ENCODE measurements around the gene ENPEP. TPM values are rescaled to one million over a fixed set of nuclear protein-coding genes. Genes with fewer than 3 reads are reported as not detected.

Gene ENPEP
- total RNA-seq, 1 donor from 2014 or later, result 8.2 TPM

DNA sequence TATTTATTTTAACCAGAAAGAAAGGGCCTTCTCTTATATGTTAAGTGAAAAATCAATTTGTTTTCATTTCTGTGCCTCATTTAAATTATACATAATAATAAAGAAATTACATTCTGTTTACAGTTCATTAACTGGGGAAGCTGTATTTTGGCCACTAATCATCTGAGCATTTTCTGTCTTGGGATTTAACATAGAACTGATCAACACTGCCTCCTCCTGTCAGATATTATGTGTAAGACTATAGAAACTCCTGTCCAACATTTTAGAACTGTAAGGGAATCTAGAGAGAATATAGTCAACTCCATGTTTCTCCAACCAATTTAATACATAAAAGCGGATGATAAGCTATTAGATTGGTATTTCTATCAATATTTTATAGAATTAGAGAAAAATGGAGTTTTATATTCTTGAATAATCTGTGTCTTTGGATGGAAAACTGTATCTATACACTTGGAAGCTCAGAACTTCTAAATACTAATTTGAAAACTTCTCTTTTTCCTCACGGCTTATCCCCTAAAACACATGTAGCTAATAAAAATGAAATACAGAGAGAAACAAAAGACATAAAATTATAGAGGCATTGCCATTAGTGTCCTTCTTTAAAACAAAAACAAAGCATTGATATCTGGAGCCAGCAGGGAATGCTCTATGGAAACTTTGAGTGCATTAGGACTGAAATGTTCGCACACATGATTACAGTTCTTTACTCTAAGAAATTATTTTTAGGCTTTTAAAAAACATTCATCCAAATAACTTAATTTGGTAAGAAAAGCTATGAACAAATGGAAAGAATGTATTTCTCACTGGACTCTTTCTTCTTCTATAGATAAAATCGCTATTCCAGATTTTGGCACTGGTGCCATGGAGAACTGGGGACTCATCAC, 33.1 kb downstream of the ENPEP start:
- H3K9me3 ChIP-seq, result no peaks in the 10 kb centered on the region
- H3K27ac ChIP-seq, result no peak overlapping the region
- H3K4me3 ChIP-seq, result no peak overlapping the region
- no peaks in the 10 kb centered on the region for H3K36me3 ChIP-seq
- H3K4me1 ChIP-seq, result no peaks in the 10 kb centered on the region
- intact Hi-C loops (cut with DNase I), result no loop called here
- no peaks in the 10 kb centered on the region for H3K27me3 ChIP-seq (ENCODE audit: low read depth)
- TF ChIP-seq, protein P1, sequence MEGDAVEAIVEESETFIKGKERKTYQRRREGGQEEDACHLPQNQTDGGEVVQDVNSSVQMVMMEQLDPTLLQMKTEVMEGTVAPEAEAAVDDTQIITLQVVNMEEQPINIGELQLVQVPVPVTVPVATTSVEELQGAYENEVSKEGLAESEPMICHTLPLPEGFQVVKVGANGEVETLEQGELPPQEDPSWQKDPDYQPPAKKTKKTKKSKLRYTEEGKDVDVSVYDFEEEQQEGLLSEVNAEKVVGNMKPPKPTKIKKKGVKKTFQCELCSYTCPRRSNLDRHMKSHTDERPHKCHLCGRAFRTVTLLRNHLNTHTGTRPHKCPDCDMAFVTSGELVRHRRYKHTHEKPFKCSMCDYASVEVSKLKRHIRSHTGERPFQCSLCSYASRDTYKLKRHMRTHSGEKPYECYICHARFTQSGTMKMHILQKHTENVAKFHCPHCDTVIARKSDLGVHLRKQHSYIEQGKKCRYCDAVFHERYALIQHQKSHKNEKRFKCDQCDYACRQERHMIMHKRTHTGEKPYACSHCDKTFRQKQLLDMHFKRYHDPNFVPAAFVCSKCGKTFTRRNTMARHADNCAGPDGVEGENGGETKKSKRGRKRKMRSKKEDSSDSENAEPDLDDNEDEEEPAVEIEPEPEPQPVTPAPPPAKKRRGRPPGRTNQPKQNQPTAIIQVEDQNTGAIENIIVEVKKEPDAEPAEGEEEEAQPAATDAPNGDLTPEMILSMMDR (IDR thresholded peaks at IDR 0.05), result no peak
- no peak for DNase-seq
- no peak for ATAC-seq

DNA sequence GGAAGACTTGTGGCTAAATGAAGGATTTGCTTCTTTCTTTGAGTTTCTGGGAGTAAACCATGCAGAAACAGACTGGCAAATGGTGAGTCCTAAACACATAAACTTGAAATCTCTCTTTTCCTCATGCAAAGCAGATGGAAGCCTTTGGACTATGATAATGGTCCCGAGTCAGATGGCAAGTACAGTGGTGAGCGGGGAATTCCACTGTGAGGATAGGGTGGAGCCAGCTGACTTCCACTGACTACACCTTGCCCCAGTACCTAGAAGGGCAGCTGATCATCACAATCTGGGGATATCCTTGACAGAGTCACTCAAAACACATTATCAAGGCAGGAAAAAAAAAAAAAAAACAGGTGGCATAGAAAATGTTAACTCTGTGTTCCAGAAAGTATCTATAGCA, 34.3 kb downstream of the ENPEP start:
- Histone ChIP-seq H3K4me1 (no peaks in the 10 kb centered on the region), H3K36me3 (no peaks in the 10 kb centered on the region), H3K27ac (no peak overlapping the region), H3K27me3 (ENCODE audit: low read depth) (no peaks in the 10 kb centered on the region), H3K4me3 (no peak overlapping the region), H3K9me3 (no peaks in the 10 kb centered on the region)
- DNase-seq (no peak), ATAC-seq (no peak)
- intact Hi-C loops (cut with DNase I), result no loop called here
- TF ChIP-seq, protein P1 (IDR thresholded peaks at IDR 0.05), result no peak

DNA sequence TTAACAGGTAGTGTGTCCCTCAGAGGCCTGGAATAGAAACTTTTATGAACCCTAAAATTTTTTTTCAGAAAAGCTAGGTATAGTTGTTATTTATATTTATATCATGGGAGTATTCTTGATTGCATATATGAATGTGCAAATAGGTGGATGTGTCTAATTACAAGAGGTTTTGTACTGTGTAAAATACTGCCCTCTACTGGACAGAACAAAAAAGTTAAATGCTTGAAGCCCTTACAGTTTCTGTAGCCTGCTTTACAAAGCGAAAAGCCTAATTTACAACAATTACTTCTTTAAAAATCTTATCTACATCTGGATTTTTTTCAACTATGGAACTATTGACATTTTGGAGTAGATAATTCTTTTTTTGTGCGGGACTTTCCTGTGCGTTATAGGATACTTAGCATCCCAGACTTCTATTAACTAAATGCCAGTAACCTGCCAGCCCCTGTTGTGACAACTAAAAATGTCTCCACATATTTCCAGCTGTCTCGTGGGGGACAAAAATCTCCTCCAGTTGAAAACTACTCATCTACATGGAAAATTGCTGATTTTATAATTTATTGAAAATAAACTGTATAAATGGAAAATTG, 35.1 kb downstream of the ENPEP start:
- H3K36me3 ChIP-seq, result no peaks in the 10 kb centered on the region
- intact Hi-C loops (cut with DNase I), result no loop called here
- TF ChIP-seq, protein P1 (IDR thresholded peaks at IDR 0.05), result peak; percentile 76
- H3K27me3 ChIP-seq (ENCODE audit: low read depth), result no peaks in the 10 kb centered on the region
- ATAC-seq, result peak in 1 of 2 donors; percentile 63
- no peak for DNase-seq
- H3K4me1 ChIP-seq, result peaks cover 8% of the 10 kb centered on the region
- H3K27ac ChIP-seq, result no peak overlapping the region
- H3K9me3 ChIP-seq, result no peaks in the 10 kb centered on the region
- no peak overlapping the region for H3K4me3 ChIP-seq

DNA sequence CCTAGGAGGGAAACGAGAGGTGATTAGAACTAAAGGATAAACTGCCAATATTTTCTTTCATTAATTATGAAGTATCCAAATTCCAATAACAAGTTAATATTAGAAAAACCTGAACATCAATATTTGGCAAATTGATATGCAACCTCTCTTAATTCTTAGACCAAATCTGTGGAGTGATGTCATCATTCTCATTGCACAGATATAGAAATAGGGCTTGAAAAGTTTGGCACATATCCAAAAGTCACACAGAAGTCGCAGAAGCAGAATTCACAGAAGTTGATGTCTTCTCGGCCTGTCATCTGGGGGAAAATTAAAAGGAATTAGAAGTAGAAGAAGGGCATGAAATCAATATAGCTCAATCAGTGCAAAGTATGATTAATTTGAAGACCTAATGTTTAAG, 36.9 kb downstream of the ENPEP start:
- TF ChIP-seq, protein P1 (IDR thresholded peaks at IDR 0.05), result no peak

DNA sequence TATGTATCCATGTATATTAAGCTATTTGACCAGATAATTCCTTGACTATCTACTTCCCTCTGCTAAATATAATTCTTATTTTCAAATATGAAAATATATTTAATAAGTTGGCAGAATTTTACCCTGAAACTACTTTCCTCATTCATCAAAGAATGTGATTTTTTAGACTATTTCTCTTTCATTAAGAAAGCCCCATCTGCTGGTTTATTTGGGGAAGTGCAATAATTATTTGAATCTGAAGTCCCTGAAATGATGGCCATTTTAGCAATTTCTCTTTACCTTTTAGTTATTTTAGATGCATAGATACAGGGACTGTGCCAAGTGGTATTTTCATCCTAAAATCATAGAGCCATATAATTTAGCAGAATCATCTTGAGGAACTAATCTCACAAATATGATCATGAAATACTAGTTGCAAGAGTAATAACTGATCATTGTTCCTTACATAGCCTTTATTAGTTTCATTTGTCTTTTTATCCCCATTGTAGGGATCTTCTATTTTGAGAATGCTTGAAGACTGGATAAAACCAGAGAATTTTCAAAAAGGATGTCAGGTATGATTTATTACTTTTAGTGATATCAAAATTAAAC, 39.0 kb downstream of the ENPEP start:
- no peaks in the 10 kb centered on the region for H3K27me3 ChIP-seq (ENCODE audit: low read depth)
- H3K27ac ChIP-seq, result no peak overlapping the region
- no peak overlapping the region for H3K4me3 ChIP-seq
- TF ChIP-seq, protein P1 (IDR thresholded peaks at IDR 0.05), result peak; percentile 69
- no peaks in the 10 kb centered on the region for H3K36me3 ChIP-seq
- DNase-seq (no peak), ATAC-seq (peak in 1 of 2 donors; percentile 48)
- H3K9me3 ChIP-seq, result no peaks in the 10 kb centered on the region
- intact Hi-C loops (cut with DNase I), result loop anchor here (5.0 kb wide), 1 partner anchor 518 kb away; no protein-coding TSS in a partner anchor
- H3K4me1 ChIP-seq, result peaks cover 10% of the 10 kb centered on the region

More for the DNA sequence above, 36.9 kb downstream of the ENPEP start:
- ATAC-seq (no peak), DNase-seq (no peak)
- H3K4me3 ChIP-seq, result no peak overlapping the region
- H3K36me3 ChIP-seq, result no peaks in the 10 kb centered on the region
- H3K4me1 ChIP-seq, result peaks cover 10% of the 10 kb centered on the region
- H3K27ac ChIP-seq, result no peak overlapping the region
- no peaks in the 10 kb centered on the region for H3K9me3 ChIP-seq
- H3K27me3 ChIP-seq (ENCODE audit: low read depth), result no peaks in the 10 kb centered on the region
- intact Hi-C loops (cut with DNase I), result no loop called here

Data from lower lobe of right lung (tissue), 2 donors.